ES-I3 (cell line): ENCODE data around the gene SMARCC2.
A peak's percentile ranks its signal among the peaks of the same experiment; 100 is the strongest.
"Not testable (repeated sequence)": the region's sequence is repeated elsewhere in the genome, so short reads cannot be mapped to it uniquely, and the experiment has no call there.

Source experiments
- H3K36me3 ChIP-seq: 2 replicates; pipeline ENCODE4 v1.6.1; 2013; ENCODE audit warnings: mild to moderate bottlenecking, low read length, control low read depth, moderate library complexity; ENCODE audit not compliant: insufficient read depth
- H3K4me1 ChIP-seq: 2 replicates; pipeline ENCODE4 v1.6.1; 2013; ENCODE audit warnings: mild to moderate bottlenecking, control low read depth, low read length; ENCODE audit not compliant: insufficient read depth
- H3K9ac ChIP-seq: 2 replicates; pipeline ENCODE4 v1.6.1; 2013; ENCODE audit warnings: low read depth, mild to moderate bottlenecking, low read length, moderate library complexity
- H3K9me3 ChIP-seq: 2 replicates; pipeline ENCODE4 v1.6.1; 2013; ENCODE audit warnings: mild to moderate bottlenecking, low read length, moderate library complexity; ENCODE audit not compliant: control insufficient read depth, insufficient read depth

SMARCC2 gene

DNA sequence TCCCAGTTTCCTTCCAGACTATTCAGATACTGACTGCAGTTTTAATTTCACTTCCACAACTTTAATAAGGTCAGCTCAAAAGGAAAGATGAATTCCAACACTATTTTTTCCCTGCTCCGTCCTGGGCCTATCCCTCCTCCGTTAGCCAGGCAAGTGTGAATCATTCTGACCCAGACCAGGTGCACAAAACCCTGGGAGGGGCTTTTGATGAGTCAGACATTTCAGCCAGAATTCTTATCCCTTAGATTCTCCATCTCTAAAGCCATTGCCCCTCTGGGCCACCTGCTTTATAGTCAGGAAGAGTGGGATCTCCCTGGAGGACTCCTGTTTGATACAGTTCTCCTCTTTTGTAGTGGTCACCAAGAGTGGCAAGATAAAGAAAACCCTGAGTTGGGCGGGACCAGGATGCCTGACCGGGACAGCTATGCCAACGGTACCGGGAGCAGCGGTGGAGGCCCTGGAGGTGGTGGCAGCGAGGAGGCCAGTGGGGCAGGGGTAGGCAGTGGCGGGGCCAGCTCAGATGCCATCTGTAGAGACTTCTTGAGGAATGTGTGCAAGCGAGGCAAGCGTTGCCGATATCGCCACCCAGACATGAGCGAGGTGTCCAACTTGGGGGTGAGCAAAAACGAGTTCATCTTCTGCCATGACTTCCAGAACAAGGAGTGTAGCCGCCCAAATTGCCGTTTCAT is 69.0 kb downstream of the SMARCC2 start:
- Histone ChIP-seq H3K4me1 (peaks cover 7% of the 10 kb centered on the region; the same call in 1 of the 2 replicates), H3K9me3 (no peaks in the 10 kb centered on the region), H3K36me3 (peaks cover 3% of the 10 kb centered on the region; the same call in 1 of the 2 replicates), H3K9ac (no peak overlapping the region)

DNA sequence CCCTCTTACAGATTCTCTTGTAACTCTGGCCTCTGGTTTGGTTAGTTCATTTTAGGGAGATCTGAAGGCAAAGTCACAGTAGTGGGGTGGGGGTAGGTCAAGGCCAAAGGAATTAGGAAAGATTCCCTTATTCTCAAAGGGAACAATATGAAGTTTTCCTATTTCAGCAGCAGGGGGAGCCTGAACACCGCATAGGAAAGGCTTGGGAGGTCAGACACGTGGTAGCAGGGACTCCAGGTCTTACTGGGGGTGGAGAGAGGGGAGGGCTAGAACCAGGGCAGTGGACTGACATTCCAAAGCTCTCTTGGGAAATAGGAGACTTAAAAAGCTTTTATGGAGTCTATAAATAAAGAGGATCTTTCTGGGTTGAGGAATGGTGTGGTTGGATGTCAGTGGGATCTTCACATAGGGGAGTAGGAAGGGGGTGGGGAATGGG is 69.9 kb downstream of the SMARCC2 start:
- Histone ChIP-seq H3K4me1 (peaks cover 7% of the 10 kb centered on the region; the same call in 1 of the 2 replicates), H3K9me3 (no peaks in the 10 kb centered on the region), H3K9ac (peak overlapping the region; percentile 69), H3K36me3 (peaks cover 3% of the 10 kb centered on the region; the same call in 1 of the 2 replicates)

DNA sequence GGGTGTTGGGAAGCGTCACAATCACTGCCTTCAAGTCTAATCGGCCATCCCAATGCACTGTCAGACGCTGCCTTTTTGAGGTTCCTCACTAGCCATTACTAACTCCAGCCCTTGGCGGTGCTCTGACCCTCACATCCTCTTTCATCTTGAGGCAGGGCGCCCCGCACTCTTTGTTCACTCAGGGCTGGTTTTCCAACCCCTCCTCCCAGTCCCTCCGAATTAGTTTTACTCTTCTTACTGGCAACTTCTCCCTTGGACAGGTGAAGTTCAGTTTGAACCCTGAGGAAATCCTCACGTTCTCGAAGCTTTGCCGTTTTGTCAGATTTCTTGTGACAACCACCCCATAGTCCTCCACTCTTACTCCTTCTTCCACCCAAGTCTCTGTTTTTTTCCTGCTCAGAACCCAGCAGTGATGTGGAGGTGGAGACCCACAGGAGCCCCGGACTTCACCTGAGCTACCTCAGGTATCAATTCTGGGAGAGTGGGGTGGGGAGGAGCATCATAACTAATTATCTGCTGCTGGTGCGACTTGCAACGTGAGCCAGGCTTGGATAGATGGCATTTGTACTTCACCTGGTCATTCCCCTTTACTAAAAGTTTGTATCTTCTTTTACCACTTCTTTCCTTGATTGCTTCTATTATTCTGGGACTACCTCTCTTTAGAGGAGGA is 70.5 kb downstream of the SMARCC2 start:
- Histone ChIP-seq H3K4me1 (peaks cover 7% of the 10 kb centered on the region; the same call in 1 of the 2 replicates), H3K9me3 (no peaks in the 10 kb centered on the region), H3K9ac (peak overlapping the region; percentile 69), H3K36me3 (peaks cover 4% of the 10 kb centered on the region; the same call in 1 of the 2 replicates)

DNA sequence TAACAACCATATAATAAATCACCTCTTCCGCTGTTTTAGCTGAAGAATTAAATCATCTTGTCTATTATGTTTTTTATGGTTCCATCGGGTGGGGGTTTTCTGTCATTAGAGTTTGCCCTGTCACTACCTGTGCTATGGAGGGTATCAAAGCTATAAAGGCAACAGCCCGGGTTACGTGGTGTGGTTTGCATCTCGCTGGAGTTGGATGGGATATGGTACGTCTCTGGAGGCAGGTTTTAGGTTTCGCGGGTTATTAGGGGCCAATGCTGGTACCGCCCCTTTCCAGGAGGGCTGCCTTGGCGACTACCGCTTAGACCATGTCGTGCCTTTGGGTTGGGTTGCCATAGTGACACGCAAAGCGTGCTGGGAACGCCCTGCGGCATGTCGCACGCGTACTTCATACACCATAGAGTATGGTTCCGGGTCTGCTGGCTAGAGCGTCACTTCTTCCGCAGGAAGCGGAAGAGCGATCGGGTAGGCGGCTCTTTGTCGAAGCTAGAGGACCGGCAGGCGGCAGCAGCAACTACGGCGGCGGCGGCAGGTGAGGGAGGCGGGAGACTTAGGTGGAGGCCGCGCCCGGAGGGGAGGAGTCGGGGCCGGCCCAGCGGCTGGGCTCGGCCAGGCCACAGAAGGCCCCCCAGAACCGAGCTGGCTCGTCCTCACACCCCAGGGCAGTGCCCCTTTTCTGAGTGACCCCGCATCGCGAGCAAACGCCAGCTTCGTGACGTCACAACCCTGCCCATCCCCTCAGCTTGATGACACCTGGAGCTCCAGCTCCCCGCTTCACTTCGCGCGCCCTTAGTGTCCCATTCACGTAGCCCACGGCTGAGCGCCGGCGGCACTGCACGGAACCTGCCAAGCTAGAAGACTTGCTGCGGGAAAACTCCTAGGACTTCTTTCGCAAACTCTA is 71.2 kb downstream of the SMARCC2 start, which contains the start of gene ZC3H10:
Gene ZC3H10 (plus strand): TSS at position 489 of the 910 bp plus-strand sequence. CDS start 2,297 bp downstream, outside the sequence.
- no peaks in the 10 kb centered on the region for H3K9me3 ChIP-seq
- peaks cover 7% of the 10 kb centered on the region; the same call in 1 of the 2 replicates for H3K4me1 ChIP-seq
- peaks cover 5% of the 10 kb centered on the region; the same call in 1 of the 2 replicates for H3K36me3 ChIP-seq
- peak within 1 kb of the TSS; percentile 92 for H3K9ac ChIP-seq

DNA sequence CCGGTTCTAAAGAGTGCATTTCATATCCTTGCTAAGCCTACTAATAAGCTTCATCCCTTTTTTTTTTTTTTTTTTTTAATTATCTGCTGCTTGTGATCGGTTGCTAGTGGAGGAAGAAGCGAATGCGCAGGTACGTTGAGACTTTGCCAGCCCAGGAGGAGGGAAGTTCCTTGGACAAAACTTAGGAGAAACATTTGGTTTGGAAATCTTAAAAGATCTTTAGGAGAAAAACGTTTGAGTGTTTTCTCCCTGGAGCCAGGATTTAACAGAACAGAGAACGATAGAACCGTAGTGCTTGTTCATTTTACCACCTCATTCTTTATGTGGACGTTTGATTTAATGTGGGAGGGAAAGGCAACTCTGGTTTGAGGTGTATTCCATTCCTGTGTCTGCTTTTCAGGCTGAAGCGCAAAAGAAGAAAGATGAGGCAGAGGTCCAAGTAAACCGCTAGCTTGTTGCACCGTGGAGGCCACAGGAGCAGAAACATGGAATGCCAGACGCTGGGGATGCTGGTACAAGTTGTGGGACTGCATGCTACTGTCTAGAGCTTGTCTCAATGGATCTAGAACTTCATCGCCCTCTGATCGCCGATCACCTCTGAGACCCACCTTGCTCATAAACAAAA is 72.1 kb downstream of the SMARCC2 start:
- H3K36me3 ChIP-seq, H3K9me3 ChIP-seq, H3K4me1 ChIP-seq: not testable (repeated sequence)
- H3K9ac ChIP-seq = peak overlapping the region; percentile 92

DNA sequence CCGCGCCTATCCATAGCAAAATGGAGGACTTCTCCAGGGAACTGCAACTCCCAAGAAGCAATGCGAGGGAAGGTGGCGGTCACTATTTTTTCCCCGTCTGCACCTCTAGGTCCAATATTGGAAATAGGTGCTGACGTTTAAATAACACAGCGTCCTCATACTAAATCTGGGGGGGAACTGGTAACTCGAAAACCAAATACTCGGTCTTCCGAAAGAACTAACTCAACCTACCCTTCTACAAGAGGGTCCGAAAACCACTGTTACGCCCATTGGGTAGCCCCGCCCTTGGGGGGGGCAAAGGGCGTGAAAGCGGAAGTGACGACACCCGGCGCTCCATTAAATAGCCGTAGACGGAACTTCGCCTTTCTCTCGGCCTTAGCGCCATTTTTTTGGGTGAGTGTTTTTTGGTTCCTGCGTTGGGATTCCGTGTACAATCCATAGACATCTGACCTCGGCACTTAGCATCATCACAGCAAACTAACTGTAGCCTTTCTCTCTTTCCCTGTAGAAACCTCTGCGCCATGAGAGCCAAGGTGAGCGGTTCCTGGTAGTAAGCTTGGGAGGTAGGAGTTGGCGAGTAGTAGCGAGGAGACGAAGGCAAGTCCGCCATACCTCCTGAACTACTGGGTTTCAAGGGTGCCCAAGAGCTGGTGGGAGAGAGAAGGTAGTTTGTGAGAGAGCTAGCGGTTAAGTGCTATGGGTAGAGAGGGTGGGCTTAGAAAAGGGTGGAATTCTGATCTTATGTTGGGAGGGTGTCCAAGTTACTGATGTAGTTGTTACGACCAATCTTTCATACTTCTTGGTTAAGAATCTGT is 72.8 kb downstream of the SMARCC2 start, which contains the start of gene RPL41:
Gene RPL41 (plus strand): TSS at position 367 of the 815 bp plus-strand sequence.
- Histone ChIP-seq H3K9ac (peak within 1 kb of the TSS; percentile 92), H3K36me3 (peaks cover 5% of the 10 kb centered on the region; the same call in 1 of the 2 replicates), H3K4me1 (peaks cover 7% of the 10 kb centered on the region; the same call in 1 of the 2 replicates), H3K9me3 (no peaks in the 10 kb centered on the region)

DNA sequence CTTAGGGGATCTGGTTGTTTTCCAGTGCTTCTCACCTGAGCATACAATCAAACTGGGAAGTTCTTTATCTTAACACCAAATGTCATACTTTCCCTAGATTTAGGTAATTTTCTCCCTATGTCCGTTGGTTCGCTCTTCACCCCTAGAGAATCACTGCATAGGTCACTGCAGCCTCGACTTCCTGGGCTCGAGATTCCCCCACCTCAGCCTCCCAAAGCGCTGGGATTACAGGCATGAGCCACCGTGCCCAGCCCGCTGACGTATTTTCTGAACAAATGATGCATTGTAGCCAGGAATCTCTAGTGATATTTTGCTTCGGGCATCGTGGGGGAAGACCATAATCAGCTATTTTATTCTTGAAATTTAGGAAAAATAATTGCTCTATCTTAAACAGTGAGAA is 74.0 kb downstream of the SMARCC2 start:
- Histone ChIP-seq H3K4me1 (peaks cover 7% of the 10 kb centered on the region; the same call in 1 of the 2 replicates), H3K9me3 (no peaks in the 10 kb centered on the region), H3K36me3 (peaks cover 15% of the 10 kb centered on the region; the same call in 1 of the 2 replicates), H3K9ac (peak overlapping the region; percentile 92)

DNA sequence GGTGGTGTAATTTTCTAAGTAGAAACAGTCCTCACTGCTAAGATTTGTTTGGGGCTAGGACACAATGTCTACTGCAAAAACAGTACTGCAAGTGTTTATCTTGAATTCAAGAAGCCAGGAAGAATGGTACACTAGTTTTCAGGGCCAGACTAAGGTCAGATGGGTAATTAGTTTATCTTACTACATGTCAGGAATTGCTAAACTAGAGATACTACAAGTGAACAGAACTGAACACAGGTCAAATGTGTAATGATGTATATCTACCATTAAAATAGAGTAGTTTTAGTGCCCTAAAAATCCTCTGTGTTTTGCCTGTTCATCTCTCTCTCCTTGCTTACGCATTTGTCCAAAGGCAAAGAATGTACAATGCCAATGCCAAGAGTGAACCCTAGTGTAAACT is 75.2 kb downstream of the SMARCC2 start:
- H3K9me3 ChIP-seq = no peaks in the 10 kb centered on the region
- peaks cover 24% of the 10 kb centered on the region; the same call in 1 of the 2 replicates for H3K36me3 ChIP-seq
- H3K9ac ChIP-seq = no peak overlapping the region
- no peaks in the 10 kb centered on the region for H3K4me1 ChIP-seq
